K562 (cell line): ENCODE results near the gene AAK1. TPM values are rescaled to one million over a fixed set of nuclear protein-coding genes. Genes with fewer than 3 reads are reported as not detected.

Source experiments
- BRD4 ChIP-seq: fragments of 200-600 bp; sonication (generic); IDR thresholded peaks from 2 replicates; pipeline ENCODE4 v1.6.1; 2017; ENCODE audit warnings: inconsistent platforms
- DLX4 ChIP-seq: fragments of 250-450 bp; sonication (Bioruptor Pico); IDR thresholded peaks from 2 replicates; pipeline ENCODE4 v1.6.1; 2021; ENCODE audit warnings: mild to moderate bottlenecking
- FOXJ3 ChIP-seq: sonication (generic); formaldehyde crosslinking; IDR thresholded peaks from 2 replicates; pipeline ENCODE4 v1.4.0; 2020; ENCODE audit warnings: mild to moderate bottlenecking, missing genetic modification reagents
- FOXK1 ChIP-seq: sonication (generic); formaldehyde crosslinking; IDR thresholded peaks from 2 replicates; pipeline ENCODE4 v1.8.0; 2022; ENCODE audit warnings: missing genetic modification reagents, mild to moderate bottlenecking, borderline replicate concordance
- HDAC8 ChIP-seq: fragments of 450-650 bp; IDR thresholded peaks from 2 replicates; pipeline ENCODE4 v1.6.1; 2016; ENCODE audit warnings: mild to moderate bottlenecking, missing genetic modification characterization, moderate library complexity, missing compliant biosample characterization
- HNRNPLL ChIP-seq: fragments of 200-400 bp; formaldehyde crosslinking; IDR thresholded peaks from 2 replicates; pipeline ENCODE4 v1.6.1; 2017; ENCODE audit warnings: low read length, low read depth, mild to moderate bottlenecking; ENCODE audit not compliant: poor library complexity, severe bottlenecking
- KAT7 ChIP-seq: sonication (generic); formaldehyde crosslinking; IDR thresholded peaks from 2 replicates; pipeline ENCODE4 v1.8.0; 2022; ENCODE audit warnings: missing genetic modification reagents, mild to moderate bottlenecking, borderline replicate concordance
- KDM4B ChIP-seq, 2 experiments: fragments of 450-650 bp in 1 of 2; sonication (generic) in 1 of 2; IDR thresholded peaks; 2 replicates each; pipeline ENCODE4 v1.6.1; 2016 to 2017; ENCODE audit warnings: borderline replicate concordance in 2 of 2, antibody characterized with exemption in 1 of 2, low read depth in 1 of 2, mild to moderate bottlenecking in 1 of 2
- KLF10 ChIP-seq: fragments of 250-450 bp; sonication (Bioruptor Pico); IDR thresholded peaks from 2 replicates; pipeline ENCODE4 v1.6.1; 2021; ENCODE audit warnings: matching md5 sums
- LARP7 ChIP-seq: fragments of 450-650 bp; IDR thresholded peaks from 2 replicates; pipeline ENCODE4 v1.6.1; 2016
- MECOM ChIP-seq: fragments of 250-450 bp; sonication (Bioruptor Pico); IDR thresholded peaks from 2 replicates; pipeline ENCODE4 v1.8.0; 2022; ENCODE audit warnings: inconsistent platforms
- MTA3 ChIP-seq: fragments of 450-650 bp; formaldehyde crosslinking; IDR thresholded peaks from 2 replicates; pipeline ENCODE4 v1.6.1; 2017; ENCODE audit warnings: mild to moderate bottlenecking, borderline replicate concordance
- MTF1 ChIP-seq: fragments of 250-450 bp; sonication (Bioruptor Pico); IDR thresholded peaks from 2 replicates; pipeline ENCODE4 v1.9.0; 2021; ENCODE audit warnings: moderate library complexity, mild to moderate bottlenecking, inconsistent platforms, borderline replicate concordance
- NR2C1 ChIP-seq, 2 experiments: fragments of 450-650 bp; IDR thresholded peaks; 2 replicates each; pipeline ENCODE4 v1.6.1; 2017; ENCODE audit warnings: mild to moderate bottlenecking in 2 of 2, antibody characterized with exemption in 1 of 2, inconsistent platforms in 1 of 2, missing compliant biosample characterization in 1 of 2, missing genetic modification characterization in 1 of 2
- PPARD ChIP-seq: fragments of 250-450 bp; sonication (Bioruptor Pico); IDR thresholded peaks from 2 replicates; pipeline ENCODE4 v1.8.0; 2022; ENCODE audit warnings: inconsistent platforms, mild to moderate bottlenecking, moderate library complexity
- PYGO2 ChIP-seq: fragments of 450-650 bp; IDR thresholded peaks from 2 replicates; pipeline ENCODE4 v1.6.1; 2016; ENCODE audit warnings: mild to moderate bottlenecking, missing genetic modification characterization, moderate library complexity, missing compliant biosample characterization
- SAFB2 ChIP-seq: fragments of 200-400 bp; formaldehyde crosslinking; IDR thresholded peaks from 2 replicates; pipeline ENCODE4 v1.6.1; 2018; ENCODE audit warnings: borderline replicate concordance, low read length, low read depth, moderate library complexity; ENCODE audit not compliant: severe bottlenecking
- SAP30 ChIP-seq: fragments of 200-600 bp; sonication (generic); IDR thresholded peaks from 2 replicates; pipeline ENCODE4 v1.6.1; 2012; ENCODE audit warnings: borderline replicate concordance, low read depth, mild to moderate bottlenecking, moderate library complexity, low read length, control low read depth, inconsistent platforms; ENCODE audit not compliant: insufficient read depth, poor library complexity, severe bottlenecking
- SMAD3 ChIP-seq: fragments of 450-650 bp; formaldehyde crosslinking; conservative IDR thresholded peaks from 2 replicates; pipeline ENCODE4 v1.4.0; 2020; ENCODE audit warnings: mild to moderate bottlenecking
- TBP ChIP-seq: optimal IDR thresholded peaks from 2 replicates; pipeline ENCODE3; 2011; ENCODE audit warnings: low read depth, low read length, improper control_type of control experiment
- ZC3H11A ChIP-seq: IDR thresholded peaks from 2 replicates; pipeline ENCODE4 v1.6.1; 2012; ENCODE audit warnings: low read depth, low read length, improper control_type of control experiment
- ZFP30 ChIP-seq: fragments of 250-450 bp; sonication (Bioruptor Pico); IDR thresholded peaks from 2 replicates; pipeline ENCODE4 v1.8.0; 2022; ENCODE audit warnings: moderate library complexity, mild to moderate bottlenecking, inconsistent platforms, borderline replicate concordance
- ZNF134 ChIP-seq: fragments of 250-450 bp; sonication (Bioruptor Pico); conservative IDR thresholded peaks from 2 replicates; pipeline ENCODE4 v1.4.0; 2020
- ZNF316 ChIP-seq: fragments of 450-650 bp; IDR thresholded peaks from 2 replicates; pipeline ENCODE4 v1.6.1; 2016
- ZNF347 ChIP-seq: fragments of 450-650 bp; formaldehyde crosslinking; IDR thresholded peaks from 2 replicates; pipeline ENCODE4 v1.4.0; 2020; ENCODE audit warnings: low read depth, mild to moderate bottlenecking, moderate library complexity
- ZNF41 ChIP-seq: fragments of 250-450 bp; sonication (Bioruptor Pico); conservative IDR thresholded peaks from 2 replicates; pipeline ENCODE4 v1.4.0; 2020; ENCODE audit warnings: mild to moderate bottlenecking
- ZNF644 ChIP-seq: fragments of 200-800 bp; sonication (Bioruptor generic); IDR thresholded peaks from 2 replicates; pipeline ENCODE4 v1.6.1; 2016; ENCODE audit warnings: low read depth, missing genetic modification characterization, missing compliant biosample characterization
- polyA plus RNA-seq, 8 experiments: library from polyadenylated mRNA; depleted of rRNA in 4 of 8; stranded (reverse) in 5 of 8; unstranded in 3 of 8; fragments of >200 nt; fragmentation: Nextera tagmentation in 2 of 8; fragmentation: Illumina TruSeq in 1 of 8; extraction: Ambion mirVana in 2 of 8; extraction: Trizol in 1 of 8; gene quantifications; 2 replicates each; pipeline versions ENCODE4 v1.2.1 to v1.2.3, GENCODE V29; 2011 to 2014; ENCODE audit warnings: inconsistent platforms in 1 of 8, missing spikeins in 1 of 8
- total RNA-seq, 7 experiments: library from RNA; depleted of rRNA in 6 of 7; stranded (reverse); fragments of >200 nt in 6 of 7; fragmentation: Illumina TruSeq in 2 of 7; extraction: Trizol in 2 of 7; gene quantifications; 2 replicates each; pipeline versions ENCODE4 v1.2.1 to v1.2.3, GENCODE V29; 2011 to 2021; ENCODE audit warnings: low replicate concordance in 1 of 7
- TF ChIP-seq, protein P1 (sequence below): fragments of 450-650 bp; formaldehyde crosslinking; IDR thresholded peaks from 2 replicates; pipeline ENCODE4 v1.4.0; 2022; ENCODE audit warnings: missing genetic modification characterization

Gene AAK1
- total and polyA plus RNA-seq, 9 of the 15 experiments (the other 6 are each of a cell fraction or from before 2014, with no cell fraction given) = 0.89 to 17.1 (median 6.0) TPM

DNA sequence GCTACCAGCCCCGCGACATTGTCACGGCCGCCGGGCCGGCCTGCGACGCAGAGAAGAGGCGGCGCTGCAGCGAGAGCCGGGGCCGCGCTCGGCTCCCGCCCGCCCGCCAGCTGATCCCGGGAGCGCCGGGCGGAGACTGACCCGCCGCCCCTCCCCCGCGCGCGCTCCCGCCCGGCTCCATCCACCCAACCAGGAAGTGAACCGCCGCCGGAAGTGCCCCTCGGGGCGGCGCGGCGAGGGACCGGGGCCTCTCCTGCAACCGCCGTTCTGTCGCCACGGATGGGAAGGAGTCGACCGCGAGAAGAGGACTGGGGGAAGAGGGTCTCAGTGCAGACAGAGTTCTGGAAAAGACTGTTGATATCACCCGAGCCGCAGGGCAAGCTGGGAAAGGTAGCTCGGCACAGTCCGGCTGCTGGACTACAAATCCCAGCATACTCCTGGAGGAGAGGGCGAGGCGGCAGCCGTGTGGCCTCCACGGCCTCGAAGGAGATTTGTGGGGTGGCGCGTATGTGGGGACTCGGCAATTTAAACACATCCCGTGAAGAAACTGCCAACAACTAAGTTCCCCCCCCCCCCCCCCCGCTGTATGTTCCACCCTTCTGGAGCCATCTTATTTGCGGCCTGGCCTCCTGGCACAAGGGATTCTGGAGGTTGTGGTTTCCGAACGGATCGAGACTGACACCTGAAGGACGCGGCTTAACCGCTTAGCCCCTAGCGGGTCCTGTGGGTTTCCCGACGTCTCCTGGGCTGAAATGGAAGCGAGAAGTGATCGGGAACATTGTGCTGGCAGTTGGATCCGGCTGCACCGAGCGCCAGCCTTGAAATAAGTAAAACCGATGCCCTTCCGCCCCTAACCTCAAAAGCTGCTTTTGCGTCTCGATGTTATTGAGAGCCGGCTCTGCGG lies at the start of gene AAK1 (continued):
- TF ChIP-seq PPARD (no peak), MTF1 (CRISPR knock-in tag) (no peak), KAT7 (CRISPR knock-in tag) (no peak; the same call in 1 of the 2 replicates), LARP7 (no peak), HNRNPLL (no peak), SAFB2 (no peak), MTA3 (no peak; the same call in 1 of the 2 replicates), FOXJ3 (CRISPR knock-in tag) (no peak), SAP30 (peak; percentile 42), ZNF347 (CRISPR knock-in tag) (no peak), KLF10 (CRISPR knock-in tag) (no peak), ZNF134 (CRISPR knock-in tag) (no peak), SMAD3 (CRISPR knock-in tag) (peak; percentile 49; the same call in 1 of the 2 replicates), HDAC8 (no peak), ZFP30 (CRISPR knock-in tag) (no peak), NR2C1 (IDR thresholded peaks at IDR 0.05) (peak; percentile 94), NR2C1 (tag; IDR thresholded peaks at IDR 0.05) (peak; percentile 94), ZNF316 (no peak), FOXK1 (CRISPR knock-in tag) (no peak), PYGO2 (tag) (no peak), MECOM (CRISPR knock-in tag) (no peak), ZNF41 (no peak), TBP (peak; percentile 66), BRD4 (peak; percentile 73; the same call in 1 of the 2 replicates), ZNF644 (tag) (peak; percentile 2; the same call in 1 of the 2 replicates), DLX4 (CRISPR knock-in tag) (no peak), KDM4B (IDR thresholded peaks at IDR 0.05; ENCODE audit: borderline replicate concordance in 2 of 2, low read depth in 1 of 2) (peak in 1 of 2 experiments; percentile 74; a peak in 1 of 4 replicates), ZC3H11A (no peak)
- TF ChIP-seq, protein P1, sequence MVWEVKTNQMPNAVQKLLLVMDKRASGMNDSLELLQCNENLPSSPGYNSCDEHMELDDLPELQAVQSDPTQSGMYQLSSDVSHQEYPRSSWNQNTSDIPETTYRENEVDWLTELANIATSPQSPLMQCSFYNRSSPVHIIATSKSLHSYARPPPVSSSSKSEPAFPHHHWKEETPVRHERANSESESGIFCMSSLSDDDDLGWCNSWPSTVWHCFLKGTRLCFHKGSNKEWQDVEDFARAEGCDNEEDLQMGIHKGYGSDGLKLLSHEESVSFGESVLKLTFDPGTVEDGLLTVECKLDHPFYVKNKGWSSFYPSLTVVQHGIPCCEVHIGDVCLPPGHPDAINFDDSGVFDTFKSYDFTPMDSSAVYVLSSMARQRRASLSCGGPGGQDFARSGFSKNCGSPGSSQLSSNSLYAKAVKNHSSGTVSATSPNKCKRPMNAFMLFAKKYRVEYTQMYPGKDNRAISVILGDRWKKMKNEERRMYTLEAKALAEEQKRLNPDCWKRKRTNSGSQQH (CRISPR knock-in tag) = no peak; the same call in 1 of the 2 replicates
